Tibial artery (tissue), 4 donors: ENCODE data around the gene DOK5.

Experiments
- DNase-seq, 2 donors: peaks; one replicate each; pipeline ENCODE4 v3.0.0-alpha.2; 2019
- H3K27ac ChIP-seq, 2 donors: fragments of 200-600 bp; sonication (generic) in 1 of 2; 1 replicate in 1 of 2; 2 replicates in 1 of 2; pipeline ENCODE4 v1.5.1; 2018 to 2019; ENCODE audit warnings: mild to moderate bottlenecking in 1 of 2
- H3K27me3 ChIP-seq, 2 donors: fragments of 200-600 bp; sonication (generic) in 1 of 2; one replicate each; pipeline versions ENCODE4 v1.5.1 to v1.6.0; 2016 to 2019
- H3K36me3 ChIP-seq, 3 donors: fragments of 200-600 bp; sonication (generic) in 2 of 3; one replicate each; pipeline ENCODE4 v1.5.1; 2016 to 2019; ENCODE audit warnings: mild to moderate bottlenecking in 2 of 3
- H3K4me1 ChIP-seq, 4 donors: fragments of 200-600 bp; sonication (generic) in 2 of 4; 1 replicate in 3 of 4; 2 replicates in 1 of 4; pipeline ENCODE4 v1.5.1; 2016 to 2019
- H3K4me3 ChIP-seq, 2 donors: fragments of 200-600 bp; sonication (generic) in 1 of 2; 1 replicate in 1 of 2; 2 replicates in 1 of 2; pipeline ENCODE4 v1.5.1; 2018 to 2019; ENCODE audit warnings: mild to moderate bottlenecking in 2 of 2
- H3K9me3 ChIP-seq, 3 donors: fragments of 200-600 bp; sonication (generic) in 1 of 3; one replicate each; pipeline ENCODE4 v1.5.1; 2016 to 2019
- CTCF ChIP-seq, 2 experiments: fragments of 200-600 bp in 1 of 2; fragments of 450-650 bp in 1 of 2; IDR thresholded peaks; one replicate each; pipeline ENCODE4 v1.5.1; 2017 to 2019; ENCODE audit warnings: antibody characterized with exemption in 2 of 2, mild to moderate bottlenecking in 1 of 2, moderate library complexity in 1 of 2
- intact Hi-C: fragments of 100-400 bp; cut with DNase I; formaldehyde crosslinking; loops from one replicate; pipeline ENCODE4 v1.15.0; 2023; ENCODE audit warnings: low total_unique reads

Gene DOK5

GRCh38 chr20:54601831-54602515, 126.6 kb downstream of the DOK5 start:
- Histone ChIP-seq H3K4me1 (no peaks in the 10 kb centered on the region), H3K36me3 (no peaks in the 10 kb centered on the region), H3K9me3 (no peaks in the 10 kb centered on the region), H3K27ac (no peak overlapping the region), H3K4me3 (no peak overlapping the region), H3K27me3 (no peaks in the 10 kb centered on the region)
- TF ChIP-seq CTCF (IDR thresholded peaks at IDR 0.05): no peak
- intact Hi-C loops: no loop called here
- DNase-seq: no peak

DNA sequence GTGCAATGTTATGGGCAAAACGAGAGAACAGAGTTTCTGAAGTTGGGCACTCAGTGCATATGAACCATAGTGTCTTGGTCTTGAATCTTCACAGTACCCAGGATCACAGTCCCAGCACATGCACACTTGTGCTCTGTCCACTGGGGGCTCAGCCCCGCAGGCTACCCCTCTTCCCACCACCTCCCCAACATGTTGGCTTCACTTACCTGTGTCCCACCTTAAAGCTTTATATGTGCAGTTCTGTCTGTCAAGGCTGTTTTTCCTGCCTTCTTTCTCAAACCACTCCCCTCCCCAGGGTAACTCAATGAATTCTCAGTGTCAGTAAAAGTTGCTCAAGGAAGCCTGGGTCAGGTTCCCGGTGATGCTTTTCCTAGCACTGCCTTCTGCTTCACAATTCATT, 129.9 kb downstream of the DOK5 start:
- Histone ChIP-seq H3K9me3 (no peaks in the 10 kb centered on the region), H3K36me3 (no peaks in the 10 kb centered on the region), H3K27me3 (no peaks in the 10 kb centered on the region), H3K4me3 (no peak overlapping the region), H3K27ac (no peak overlapping the region), H3K4me1 (no peaks in the 10 kb centered on the region)
- no peak for TF ChIP-seq CTCF (IDR thresholded peaks at IDR 0.05)
- intact Hi-C loops: no loop called here
- no peak for DNase-seq

DNA sequence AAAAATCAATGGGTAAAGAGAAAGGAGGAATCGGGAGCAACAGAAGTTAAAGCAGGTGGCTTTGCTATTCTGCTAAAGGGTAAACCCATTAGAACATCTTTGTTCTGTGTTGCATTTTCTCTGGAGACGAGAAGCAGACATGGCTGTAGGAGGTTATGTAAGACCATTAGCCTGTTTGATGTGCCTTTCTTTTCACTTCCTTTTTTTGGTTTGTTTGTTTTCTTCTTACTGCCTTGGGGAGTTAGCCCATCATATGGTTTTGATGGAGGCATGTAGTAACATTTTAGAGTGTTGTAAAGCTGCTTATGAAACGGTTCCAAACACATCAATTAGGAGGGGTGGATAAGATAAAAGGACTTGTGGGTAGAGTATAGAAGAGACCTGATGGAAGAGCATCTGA, 131.0 kb downstream of the DOK5 start:
- Histone ChIP-seq H3K27me3 (no peaks in the 10 kb centered on the region), H3K27ac (no peak overlapping the region), H3K4me3 (no peak overlapping the region), H3K9me3 (no peaks in the 10 kb centered on the region), H3K36me3 (no peaks in the 10 kb centered on the region), H3K4me1 (no peaks in the 10 kb centered on the region)
- intact Hi-C loops: no loop called here
- DNase-seq: no peak
- TF ChIP-seq CTCF (IDR thresholded peaks at IDR 0.05): no peak

DNA sequence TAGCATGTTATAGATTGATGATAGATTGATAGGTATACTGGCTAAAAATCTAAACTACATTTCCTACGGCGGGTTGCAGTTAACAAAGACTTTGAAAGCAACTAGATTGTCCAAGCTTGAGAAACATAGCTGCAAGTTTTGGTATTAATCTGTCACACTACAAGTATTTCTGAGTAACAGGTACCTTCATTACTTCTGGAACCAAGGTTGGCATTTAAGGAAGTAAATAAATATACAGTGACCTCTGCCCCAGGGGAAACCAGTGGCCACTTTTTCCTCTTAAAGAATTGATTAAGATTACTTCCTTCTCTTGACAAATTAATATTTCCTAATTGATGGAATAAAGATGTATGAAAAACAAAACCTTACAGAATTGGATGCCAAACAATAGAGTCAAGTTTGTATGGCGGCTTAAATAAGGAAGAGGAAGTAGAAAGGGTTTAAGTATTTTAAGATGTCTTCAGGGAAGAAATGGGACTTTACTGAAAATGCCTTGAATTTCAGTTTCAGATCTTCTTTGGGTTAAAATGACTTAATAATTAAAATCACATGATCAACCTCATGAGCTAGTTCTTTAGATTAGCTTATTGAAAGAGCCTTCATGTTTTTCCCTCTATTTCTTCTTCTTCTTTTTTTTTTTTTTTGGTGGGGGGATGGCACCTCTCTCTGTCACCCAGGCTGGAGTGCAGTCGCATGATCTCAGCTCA, 132.8 kb downstream of the DOK5 start:
- TF ChIP-seq CTCF (IDR thresholded peaks at IDR 0.05): no peak
- Histone ChIP-seq H3K4me3 (no peak overlapping the region), H3K27me3 (no peaks in the 10 kb centered on the region), H3K4me1 (no peaks in the 10 kb centered on the region), H3K27ac (no peak overlapping the region), H3K9me3 (no peaks in the 10 kb centered on the region), H3K36me3 (no peaks in the 10 kb centered on the region)
- no peak for DNase-seq
- intact Hi-C loops: no loop called here

GRCh38 chr20:54608943-54609342, 133.6 kb downstream of the DOK5 start:
- no peaks in the 10 kb centered on the region for H3K4me1 ChIP-seq
- no peaks in the 10 kb centered on the region for H3K36me3 ChIP-seq
- no peaks in the 10 kb centered on the region for H3K9me3 ChIP-seq
- DNase-seq: no peak
- no peak overlapping the region for H3K4me3 ChIP-seq
- intact Hi-C loops: no loop called here
- no peak overlapping the region for H3K27ac ChIP-seq
- no peaks in the 10 kb centered on the region for H3K27me3 ChIP-seq
- no peak for TF ChIP-seq CTCF (IDR thresholded peaks at IDR 0.05)
